ENCODE results near the gene STMND1.

DNA sequence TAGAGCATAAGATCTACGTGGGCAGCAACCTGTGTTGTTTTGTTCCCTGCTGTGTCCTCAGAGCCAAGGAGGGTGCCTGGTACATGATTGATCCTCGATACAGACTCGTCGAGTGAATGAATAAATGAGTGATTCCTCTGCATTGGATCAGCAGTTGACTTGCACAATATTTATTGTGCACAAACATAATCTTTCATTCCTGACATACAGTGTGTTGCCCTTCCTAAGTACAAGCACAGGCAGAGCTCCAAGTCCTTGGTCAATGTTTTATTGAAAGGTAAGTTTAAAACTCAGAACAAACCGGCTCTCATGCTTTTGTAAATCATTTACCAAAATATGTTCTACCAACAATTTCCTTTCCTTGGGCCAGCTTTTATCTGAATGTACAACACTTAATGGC, 57.4 kb downstream of the STMND1 start:
- TF ChIP-seq EZH2 (IDR thresholded peaks at IDR 0.05; ENCODE audit: borderline replicate concordance, insufficient read depth, low read length, poor library complexity, severe bottlenecking) (no peak), EP300 (conservative IDR thresholded peaks at IDR 0.05; ENCODE audit: poor library complexity, severe bottlenecking) (no peak), TAF1 (IDR thresholded peaks at IDR 0.05; ENCODE audit: low read depth) (no peak), MXI1 (conservative IDR thresholded peaks at IDR 0.05; ENCODE audit: poor library complexity, severe bottlenecking) (no peak), REST (IDR thresholded peaks at IDR 0.05; ENCODE audit: borderline replicate concordance) (no peak), SMC3 (conservative IDR thresholded peaks at IDR 0.05; ENCODE audit: poor library complexity) (no peak)
- TF ChIP-seq, protein P1, sequence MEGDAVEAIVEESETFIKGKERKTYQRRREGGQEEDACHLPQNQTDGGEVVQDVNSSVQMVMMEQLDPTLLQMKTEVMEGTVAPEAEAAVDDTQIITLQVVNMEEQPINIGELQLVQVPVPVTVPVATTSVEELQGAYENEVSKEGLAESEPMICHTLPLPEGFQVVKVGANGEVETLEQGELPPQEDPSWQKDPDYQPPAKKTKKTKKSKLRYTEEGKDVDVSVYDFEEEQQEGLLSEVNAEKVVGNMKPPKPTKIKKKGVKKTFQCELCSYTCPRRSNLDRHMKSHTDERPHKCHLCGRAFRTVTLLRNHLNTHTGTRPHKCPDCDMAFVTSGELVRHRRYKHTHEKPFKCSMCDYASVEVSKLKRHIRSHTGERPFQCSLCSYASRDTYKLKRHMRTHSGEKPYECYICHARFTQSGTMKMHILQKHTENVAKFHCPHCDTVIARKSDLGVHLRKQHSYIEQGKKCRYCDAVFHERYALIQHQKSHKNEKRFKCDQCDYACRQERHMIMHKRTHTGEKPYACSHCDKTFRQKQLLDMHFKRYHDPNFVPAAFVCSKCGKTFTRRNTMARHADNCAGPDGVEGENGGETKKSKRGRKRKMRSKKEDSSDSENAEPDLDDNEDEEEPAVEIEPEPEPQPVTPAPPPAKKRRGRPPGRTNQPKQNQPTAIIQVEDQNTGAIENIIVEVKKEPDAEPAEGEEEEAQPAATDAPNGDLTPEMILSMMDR (IDR thresholded peaks at IDR 0.05; ENCODE audit: poor library complexity, severe bottlenecking) = no peak

All from neural cell (in vitro differentiated cells).